A673 (cell line): ENCODE data around the gene TMEM233.

Experiments
- CTCF ChIP-seq: fragments of 300-800, 200-600 bp; sonication (generic); conservative IDR thresholded peaks from 2 replicates; pipeline ENCODE4 v1.5.1; 2017; ENCODE audit warnings: low read depth, mild to moderate bottlenecking, antibody characterized with exemption, low read length, moderate library complexity, mixed read lengths
- EZH2 ChIP-seq: fragments of 200-600 bp; sonication (generic); IDR thresholded peaks from 2 replicates; pipeline ENCODE4 v1.6.1; 2017; ENCODE audit warnings: borderline replicate concordance, low read depth, mild to moderate bottlenecking, mixed read lengths, antibody characterized with exemption, low read length; ENCODE audit not compliant: poor library complexity, severe bottlenecking

- TF ChIP-seq CTCF, result no peak
- no peak for TF ChIP-seq EZH2
These were observed 22.8 kb upstream of the TMEM233 start for GRCh38 chr12:119570771-119571170.
